ENCODE data around the gene DPP7. TPM values are rescaled to one million over a fixed set of nuclear protein-coding genes. Genes with fewer than 3 reads are reported as not detected.
A peak's percentile ranks its signal among the peaks of the same experiment; 100 is the strongest.

Gene DPP7
- total and polyA plus RNA-seq, 9 of the 15 experiments (the other 6 are each of a cell fraction or from before 2014, with no cell fraction given): 0.99 to 365 (median 132) TPM

GRCh38 chr9:137064027-137064879 lies 50.3 kb downstream of the DPP7 start (continued):
- no peak for TF ChIP-seq E2F1 (CRISPR knock-in tag; IDR thresholded peaks at IDR 0.05)
- 0 out of 2 replicates have a peak, but pooled peaks have one; percentile 46 for TF ChIP-seq MYNN (IDR thresholded peaks at IDR 0.05)
- TF ChIP-seq MYNN (CRISPR knock-in tag; IDR thresholded peaks at IDR 0.05): no peak
- TF ChIP-seq ZNF280B (CRISPR knock-in tag; IDR thresholded peaks at IDR 0.05): no peak
- no peak for TF ChIP-seq NR2F6 (CRISPR knock-in tag; IDR thresholded peaks at IDR 0.05)
- no peak for TF ChIP-seq SP1 (CRISPR knock-in tag; IDR thresholded peaks at IDR 0.05)
- TF ChIP-seq TSHZ1 (CRISPR knock-in tag; IDR thresholded peaks at IDR 0.05): no peak
- peak; percentile 63 for TF ChIP-seq REST (IDR thresholded peaks at IDR 0.05; ENCODE audit: borderline replicate concordance)
- TF ChIP-seq REST (CRISPR knock-in tag; IDR thresholded peaks at IDR 0.05; ENCODE audit: low read depth): peak; percentile 17; the same call in 1 of the 2 replicates
- no peak for TF ChIP-seq ZNF277 (CRISPR knock-in tag; IDR thresholded peaks at IDR 0.05; ENCODE audit: borderline replicate concordance)
- TF ChIP-seq TARDBP (IDR thresholded peaks at IDR 0.05): no peak

Data from K562 (cell line).